ENCODE results near the gene LY6G5C. TPM values are rescaled to one million over a fixed set of nuclear protein-coding genes. Genes with fewer than 3 reads are reported as not detected.

LY6G5C gene
- polyA plus RNA-seq, 1 donor (not counting 4 experiments of a cell fraction or from before 2014, with no cell fraction given), result 0.58 TPM

GRCh38 chr6:31666337-31666965, 14.4 kb downstream of the LY6G5C start:
- Histone ChIP-seq H3K9ac (ENCODE audit: control insufficient read depth, extremely low read depth, insufficient read depth, low read length) (peak overlapping the region; percentile 94), H4K20me1 (ENCODE audit: control insufficient read depth, extremely low read depth, insufficient read depth, low read length) (no peaks in the 10 kb centered on the region), H3K4me3 (ENCODE audit: control insufficient read depth in 2 of 3, extremely low read depth in 1 of 3, insufficient read depth in 2 of 3, low read depth in 1 of 3, low read length in 3 of 3) (peak overlapping the region; percentile 93 to 95 (median 94)), H3K27ac (ENCODE audit: control insufficient read depth, insufficient read depth, low read length) (peak overlapping the region; percentile 84), H3K4me2 (ENCODE audit: control insufficient read depth, extremely low read depth, insufficient read depth, low read depth, low read length) (peak overlapping the region; percentile 91), H3K4me1 (ENCODE audit: control insufficient read depth, extremely low read depth, insufficient read depth, low read length) (peaks cover 22% of the 10 kb centered on the region), H2AFZ (ENCODE audit: control insufficient read depth, low read length) (peak overlapping the region; percentile 72), H3K36me3 (ENCODE audit: control insufficient read depth in 2 of 2, extremely low read depth in 1 of 2, insufficient read depth in 2 of 2, low read length in 2 of 2) (peaks cover 32 to 44% of the 10 kb centered on the region in 2 experiments), H3K27me3 (ENCODE audit: control insufficient read depth, extremely low read depth, insufficient read depth, low read length) (no peaks in the 10 kb centered on the region), H3K9me1 (ENCODE audit: control insufficient read depth, extremely low read depth, insufficient read depth, low read length) (no peaks in the 10 kb centered on the region), H3K9me3 (ENCODE audit: control insufficient read depth, low read depth, low read length) (no peaks in the 10 kb centered on the region), H3K79me2 (ENCODE audit: control insufficient read depth, insufficient read depth, low read length) (peaks cover 40% of the 10 kb centered on the region)
- dilution Hi-C loops (cut with MboI; ENCODE audit: extremely low pct_ligation_motif_present, low sequenced_read_pairs), result no loop called here
- no peak for DNase-seq (ENCODE audit: low read depth, low spot score)
- no peak for FAIRE-seq
- no peak for TF ChIP-seq EZH2 (IDR thresholded peaks at IDR 0.05; ENCODE audit: low read length)
- TF ChIP-seq CTCF (optimal IDR thresholded peaks at IDR 0.05 in 1 of 3, IDR thresholded peaks at IDR 0.05 in 1 of 3, conservative IDR thresholded peaks at IDR 0.05 in 1 of 3; ENCODE audit: extremely low read depth in 1 of 3, insufficient read depth in 2 of 3, low read length in 3 of 3), result no peak

GRCh38 chr6:31665501-31666336, 15.1 kb downstream of the LY6G5C start, which contains the start of gene CSNK2B:
TSS of gene CSNK2B (plus strand) at chr6:31666080. CDS start at chr6:31666832, 752 bp downstream.
- H3K36me3 ChIP-seq (ENCODE audit: control insufficient read depth in 2 of 2, extremely low read depth in 1 of 2, insufficient read depth in 2 of 2, low read length in 2 of 2), result peaks cover 28 to 38% of the 10 kb centered on the region in 2 experiments
- no peak for FAIRE-seq

More at GRCh38 chr6:31665501-31666336, 15.1 kb downstream of the LY6G5C start, which contains the start of gene CSNK2B:
- TF ChIP-seq EZH2 (IDR thresholded peaks at IDR 0.05; ENCODE audit: low read length) (no peak), CTCF (optimal IDR thresholded peaks at IDR 0.05 in 1 of 3, IDR thresholded peaks at IDR 0.05 in 1 of 3, conservative IDR thresholded peaks at IDR 0.05 in 1 of 3; ENCODE audit: extremely low read depth in 1 of 3, insufficient read depth in 2 of 3, low read length in 3 of 3) (peak in 1 of 3 experiments; percentile 19)
- no peaks in the 10 kb centered on the region for H3K27me3 ChIP-seq (ENCODE audit: control insufficient read depth, extremely low read depth, insufficient read depth, low read length)
- no peaks in the 10 kb centered on the region for H3K9me3 ChIP-seq (ENCODE audit: control insufficient read depth, low read depth, low read length)
- peak within 1 kb of the TSS; percentile 91 for H3K4me2 ChIP-seq (ENCODE audit: control insufficient read depth, extremely low read depth, insufficient read depth, low read depth, low read length)
- H3K27ac ChIP-seq (ENCODE audit: control insufficient read depth, insufficient read depth, low read length), result peak within 1 kb of the TSS; percentile 96
- H3K9me1 ChIP-seq (ENCODE audit: control insufficient read depth, extremely low read depth, insufficient read depth, low read length), result no peaks in the 10 kb centered on the region
- peaks cover 40% of the 10 kb centered on the region for H3K79me2 ChIP-seq (ENCODE audit: control insufficient read depth, insufficient read depth, low read length)
- dilution Hi-C loops (cut with MboI; ENCODE audit: extremely low pct_ligation_motif_present, low sequenced_read_pairs), result no loop called here
- peak within 1 kb of the TSS; percentile 86 for H2AFZ ChIP-seq (ENCODE audit: control insufficient read depth, low read length)
- DNase-seq (ENCODE audit: low read depth, low spot score), result peak; percentile 87
- peaks cover 27% of the 10 kb centered on the region for H3K4me1 ChIP-seq (ENCODE audit: control insufficient read depth, extremely low read depth, insufficient read depth, low read length)
- H3K9ac ChIP-seq (ENCODE audit: control insufficient read depth, extremely low read depth, insufficient read depth, low read length), result peak within 1 kb of the TSS; percentile 94
- peak within 1 kb of the TSS; percentile 93 to 95 (median 94) for H3K4me3 ChIP-seq (ENCODE audit: control insufficient read depth in 2 of 3, extremely low read depth in 1 of 3, insufficient read depth in 2 of 3, low read depth in 1 of 3, low read length in 3 of 3)
- no peaks in the 10 kb centered on the region for H4K20me1 ChIP-seq (ENCODE audit: control insufficient read depth, extremely low read depth, insufficient read depth, low read length)

All from keratinocyte (primary cell).